Middle frontal gyrus (tissue), 1 donor: ENCODE measurements around the gene CASZ1.

Experiments
- DNase-seq: peaks from one replicate; pipeline ENCODE4 v3.0.0-alpha.2; 2015; ENCODE audit warnings: low spot score; ENCODE audit errors: extremely low spot score

Gene CASZ1

GRCh38 chr1:10624256-10625050 is 172.0 kb downstream of the CASZ1 start:
- DNase-seq: no peak

GRCh38 chr1:10623686-10624145 is 172.7 kb downstream of the CASZ1 start:
- DNase-seq: no peak

GRCh38 chr1:10622910-10623685 is 173.3 kb downstream of the CASZ1 start:
- no peak for DNase-seq

- DNase-seq: no peak
Measured at GRCh38 chr1:10621906-10622305, 174.5 kb downstream of the CASZ1 start.

- DNase-seq: no peak
Measured at GRCh38 chr1:10620776-10621175, 175.7 kb downstream of the CASZ1 start.

GRCh38 chr1:10617931-10618885 is 178.2 kb downstream of the CASZ1 start:
- DNase-seq: no peak

- DNase-seq: no peak
Measured at GRCh38 chr1:10617318-10617717, 179.1 kb downstream of the CASZ1 start.

GRCh38 chr1:10616696-10617095 is 179.8 kb downstream of the CASZ1 start:
- DNase-seq: no peak

GRCh38 chr1:10615932-10616671 is 180.3 kb downstream of the CASZ1 start:
- no peak for DNase-seq

- peak; percentile 62 for DNase-seq
Measured at GRCh38 chr1:10615332-10615731, 181.1 kb downstream of the CASZ1 start.

- no peak for DNase-seq
Measured at GRCh38 chr1:10614377-10615225, 181.8 kb downstream of the CASZ1 start.

GRCh38 chr1:10613861-10614260 is 182.6 kb downstream of the CASZ1 start:
- no peak for DNase-seq

- DNase-seq: no peak
Measured at GRCh38 chr1:10613340-10613739, 183.1 kb downstream of the CASZ1 start.

- no peak for DNase-seq
Measured at GRCh38 chr1:10612436-10613160, 183.8 kb downstream of the CASZ1 start.

GRCh38 chr1:10610901-10611600 is 185.4 kb downstream of the CASZ1 start:
- DNase-seq: no peak

- DNase-seq: no peak
Measured at GRCh38 chr1:10608690-10609089, 187.8 kb downstream of the CASZ1 start.

- DNase-seq: no peak
Measured at GRCh38 chr1:10607228-10607627, 189.2 kb downstream of the CASZ1 start.

- DNase-seq: no peak
Measured at GRCh38 chr1:10606064-10606463, 190.4 kb downstream of the CASZ1 start.
